ENCODE data around the gene PGR.

Gene PGR

GRCh38 chr11:101129203-101129943 lies at the start of gene PGR:
Gene PGR (minus strand): TSS chr11:101129813. CDS start chr11:101129070, 743 bp downstream.
- DNase-seq (ENCODE audit: low spot score): no peak

DNA sequence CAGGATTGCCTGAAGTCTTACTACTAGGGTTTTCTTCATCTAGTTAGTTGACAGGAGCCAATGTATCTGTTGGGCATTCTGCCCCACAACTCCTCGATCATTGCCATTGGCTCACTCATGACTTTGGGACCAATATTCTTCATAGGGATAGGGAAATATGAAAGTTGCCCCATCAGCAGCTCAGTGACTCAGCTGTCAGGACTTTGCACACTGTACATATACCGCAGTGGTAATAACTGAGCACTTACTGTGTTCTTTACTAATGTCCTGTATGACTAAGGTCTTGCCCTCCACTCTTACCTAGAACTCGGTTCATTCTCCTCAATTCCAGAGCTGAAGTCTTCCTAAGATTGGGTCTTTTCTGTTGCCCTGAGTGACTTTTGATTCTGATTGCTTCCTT lies 46.8 kb upstream of the PGR start:
- no peak for DNase-seq (ENCODE audit: low spot score)

GRCh38 chr11:101169944-101170343 lies 40.3 kb upstream of the PGR start:
- DNase-seq (ENCODE audit: low spot score): no peak

DNA sequence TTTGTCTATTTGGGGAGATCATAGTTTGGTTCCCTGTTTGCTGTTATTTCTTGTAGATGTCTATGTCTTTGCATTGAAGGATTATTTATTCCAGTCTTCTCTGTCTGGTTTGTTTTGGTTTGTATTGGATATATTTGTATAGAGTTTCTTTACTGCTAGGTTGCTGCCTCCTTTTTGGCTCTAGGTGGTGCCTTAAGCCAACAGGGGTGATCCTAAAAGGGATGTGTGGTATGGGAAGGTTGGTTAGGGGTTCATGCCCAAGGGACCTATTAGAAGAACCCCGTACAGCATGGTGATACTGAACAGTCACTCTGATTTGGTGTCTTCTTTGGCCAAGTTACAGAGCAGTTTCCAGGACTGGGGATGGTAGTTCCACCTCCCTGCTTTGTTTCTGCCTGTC lies 36.4 kb upstream of the PGR start:
- DNase-seq (ENCODE audit: low spot score): no peak

DNA sequence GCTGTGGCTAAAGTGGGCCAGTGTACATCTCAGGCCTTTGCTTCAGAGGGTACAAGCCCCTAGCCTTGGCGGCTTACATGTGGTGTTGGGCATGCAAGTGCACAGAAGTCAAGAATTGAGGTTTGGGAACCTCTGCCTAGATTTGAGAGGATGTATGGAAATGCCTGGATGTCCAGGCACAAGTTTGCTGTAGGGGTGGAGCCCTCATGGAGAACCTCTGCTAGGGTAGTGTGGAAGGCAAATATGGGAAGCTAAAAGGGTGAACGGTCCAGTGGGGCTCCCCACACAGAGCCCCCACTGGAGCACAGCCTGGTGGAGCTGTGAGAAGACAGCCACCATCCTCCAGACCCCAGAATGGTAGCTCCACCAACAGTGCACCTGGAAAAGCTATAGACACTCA lies 28.5 kb upstream of the PGR start:
- no peak for DNase-seq (ENCODE audit: low spot score)

DNA sequence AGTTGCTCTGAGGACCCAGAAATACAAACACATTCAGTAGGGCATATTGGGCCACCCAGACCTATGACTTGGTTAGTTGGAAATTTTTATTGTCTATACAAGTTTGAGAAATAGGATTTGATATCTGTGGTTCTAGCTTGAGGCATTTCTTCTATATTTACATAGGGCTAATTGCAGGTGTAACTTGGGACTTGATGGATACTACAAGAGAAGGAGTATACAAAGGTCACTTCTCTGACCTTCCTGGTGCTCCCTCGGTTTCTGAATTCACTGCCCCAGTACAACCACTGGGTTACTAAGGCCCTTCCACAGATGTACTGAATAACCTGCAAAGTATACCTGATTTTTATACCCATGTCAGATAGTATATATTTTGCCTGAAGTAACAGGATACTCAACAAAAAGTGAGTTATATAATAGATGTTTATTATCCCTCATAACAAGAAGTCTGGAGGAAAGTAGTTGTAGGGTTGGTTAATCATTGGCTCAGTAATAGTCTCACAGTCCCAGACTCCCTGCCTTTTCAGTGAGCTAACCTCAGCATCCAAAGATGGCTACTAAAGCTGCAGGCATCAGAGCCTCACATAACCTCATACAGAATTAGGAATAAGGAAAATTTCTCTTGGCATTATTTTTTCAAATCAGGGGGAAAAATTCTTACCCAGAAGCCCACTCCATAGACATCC lies 8.8 kb upstream of the PGR start:
- no peak for DNase-seq (ENCODE audit: low spot score)

GRCh38 chr11:101133190-101133589 lies 3.6 kb upstream of the PGR start:
- DNase-seq (ENCODE audit: low spot score): no peak

GRCh38 chr11:101128571-101129202 lies 926 bp downstream of the PGR start:
- DNase-seq (ENCODE audit: low spot score): no peak

DNA sequence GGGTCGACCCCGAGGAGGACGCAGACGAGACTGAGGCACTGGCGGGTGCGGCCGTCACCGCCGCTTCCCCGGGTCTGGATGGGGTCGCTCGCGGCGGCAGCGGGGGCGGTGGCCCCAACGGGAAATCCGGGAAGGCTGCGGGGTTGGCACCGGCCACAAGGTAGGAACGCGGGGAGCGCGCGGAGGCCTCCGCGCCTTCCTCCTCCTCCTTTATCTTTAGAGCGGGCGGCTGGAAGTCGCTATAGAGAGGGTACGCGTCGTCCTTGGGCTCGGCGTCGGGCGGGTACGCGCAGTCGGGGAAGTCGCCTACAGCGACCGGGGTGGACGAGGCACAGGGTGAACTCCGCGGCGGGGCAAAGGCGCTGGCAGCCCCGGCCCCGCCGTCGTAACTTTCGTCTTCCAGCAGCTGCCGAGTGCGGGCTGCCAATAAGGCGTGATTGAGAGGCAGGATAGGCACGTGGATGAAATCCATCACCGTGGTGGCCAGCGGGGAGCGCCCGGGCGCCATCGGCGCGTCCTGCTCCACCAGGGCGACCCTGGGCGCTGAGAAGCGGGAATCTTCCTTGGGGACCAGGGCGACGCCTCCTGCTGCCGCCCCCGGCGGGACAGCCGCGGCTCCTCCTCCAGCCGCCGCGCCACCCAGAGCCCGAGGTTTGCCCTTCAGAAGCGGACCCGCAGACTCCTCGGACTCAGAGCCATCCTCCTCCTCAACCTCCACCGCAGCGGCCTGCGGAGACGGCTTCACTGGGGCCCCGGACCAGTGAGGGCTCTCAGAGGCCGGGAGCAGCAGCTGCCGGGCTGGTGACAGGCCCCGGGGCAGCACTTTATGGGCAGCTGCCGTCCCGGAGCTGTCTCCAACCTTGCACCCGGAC lies 1.7 kb downstream of the PGR start:
- no peak for DNase-seq (ENCODE audit: low spot score)

DNA sequence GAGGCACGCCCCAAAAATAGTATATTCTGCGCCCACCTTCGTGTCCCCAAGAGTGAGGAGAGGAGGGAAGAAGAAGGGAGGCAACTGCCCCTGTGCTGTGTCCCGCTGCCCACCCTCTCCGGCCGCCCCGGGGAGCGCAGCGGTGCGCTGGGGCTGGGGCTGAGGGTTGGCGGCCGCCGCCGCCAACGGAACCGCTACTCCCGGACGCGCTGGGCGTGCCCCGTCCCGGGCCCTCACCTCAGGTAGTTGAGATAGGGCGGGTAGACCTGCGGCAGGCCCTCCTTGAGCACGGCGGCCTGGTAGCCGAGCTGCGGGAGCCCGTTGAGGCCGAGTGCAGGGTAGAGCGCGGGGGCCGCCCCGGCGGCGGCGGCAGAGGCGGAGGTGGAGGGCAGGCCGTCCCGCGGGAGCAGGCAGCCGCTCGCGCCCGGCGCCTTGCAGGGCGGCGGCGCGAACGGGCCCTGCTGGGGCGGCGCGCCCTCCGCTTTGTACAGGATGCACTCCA lies 2.4 kb downstream of the PGR start:
- DNase-seq (ENCODE audit: low spot score): peak; percentile 20

- DNase-seq (ENCODE audit: low spot score): no peak
Measured at GRCh38 chr11:101126551-101127196, 2.9 kb downstream of the PGR start.

DNA sequence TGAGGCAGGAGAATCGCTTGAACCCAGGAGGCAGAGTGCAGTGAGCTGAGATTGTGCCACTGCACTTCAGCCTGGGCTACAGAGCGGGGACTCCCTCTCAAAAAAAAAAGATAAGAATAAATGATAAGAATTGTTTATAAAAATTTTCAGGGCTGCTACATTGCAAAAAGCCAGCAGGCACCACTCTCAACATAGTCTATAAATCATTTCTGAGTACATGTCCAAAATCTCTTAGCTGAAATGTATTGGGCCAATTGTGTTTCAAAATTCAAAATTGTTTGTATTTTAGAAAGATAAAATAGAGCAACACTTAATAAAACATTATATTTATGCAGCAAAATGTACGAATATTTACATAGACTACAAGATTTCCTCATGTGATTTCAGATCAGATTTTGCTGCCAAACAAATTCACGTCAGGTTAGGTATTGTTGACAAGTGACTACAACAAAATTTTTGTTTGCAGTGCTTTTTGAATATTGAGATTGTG lies 13.9 kb downstream of the PGR start:
- DNase-seq (ENCODE audit: low spot score): no peak

DNA sequence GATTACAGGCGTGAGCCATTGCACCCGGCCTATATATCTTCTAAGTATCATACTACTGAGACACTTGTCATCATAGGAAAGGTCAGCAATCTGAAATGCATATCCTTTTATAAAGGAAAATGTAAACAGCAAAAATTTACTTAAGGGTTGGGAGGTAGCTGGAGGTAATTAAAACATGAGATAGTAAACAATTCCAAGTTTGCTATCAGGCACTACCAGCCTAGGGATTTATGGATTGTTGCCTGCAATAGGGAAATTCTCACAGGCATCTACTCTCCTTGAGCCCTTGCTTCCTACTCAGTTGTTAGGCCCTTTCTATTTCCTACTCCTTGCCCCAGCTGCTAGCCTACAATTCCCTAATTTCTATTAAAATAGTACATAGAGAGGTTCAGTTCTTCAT lies 16.1 kb downstream of the PGR start:
- no peak for DNase-seq (ENCODE audit: low spot score)

DNA sequence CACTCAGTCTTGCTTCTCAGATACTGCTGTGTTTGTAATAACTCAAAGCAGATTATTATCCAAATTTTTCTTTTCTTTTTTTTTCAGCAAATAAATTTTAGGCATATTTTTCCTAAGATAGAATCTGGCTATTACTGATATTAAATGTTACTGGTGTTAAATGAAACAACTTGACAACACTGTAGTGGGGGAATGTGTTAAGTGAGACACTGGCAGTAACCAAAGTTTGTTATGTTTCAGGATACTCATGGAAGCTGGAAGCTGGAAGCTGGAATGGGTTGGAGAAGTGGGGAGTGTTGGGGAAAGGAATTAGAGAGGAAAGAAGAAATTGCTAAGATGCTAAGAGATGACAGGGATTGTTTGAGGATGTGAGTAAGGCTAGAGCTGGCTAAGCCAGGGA lies 24.9 kb downstream of the PGR start:
- no peak for DNase-seq (ENCODE audit: low spot score)

- no peak for DNase-seq (ENCODE audit: low spot score)
Measured at GRCh38 chr11:101103433-101103832, 26.2 kb downstream of the PGR start.

DNA sequence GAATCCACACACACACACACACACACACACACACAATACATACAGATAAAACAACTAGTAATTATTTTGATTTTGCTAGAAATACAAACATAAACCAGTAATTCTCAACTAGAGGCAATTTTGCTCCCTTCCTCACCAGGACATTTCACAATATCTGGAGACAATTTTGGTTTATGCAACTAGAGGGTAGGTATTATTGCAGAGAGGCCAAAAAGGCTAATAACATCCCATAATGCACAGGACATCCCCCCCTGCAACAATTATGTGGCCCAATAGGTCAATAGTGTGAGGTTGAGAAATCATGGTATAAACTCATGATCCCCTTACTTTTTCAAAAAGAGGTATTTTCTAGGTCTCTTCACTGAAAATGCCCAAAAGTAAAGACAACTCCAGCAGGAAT lies 29.0 kb downstream of the PGR start:
- no peak for DNase-seq (ENCODE audit: low spot score)

DNA sequence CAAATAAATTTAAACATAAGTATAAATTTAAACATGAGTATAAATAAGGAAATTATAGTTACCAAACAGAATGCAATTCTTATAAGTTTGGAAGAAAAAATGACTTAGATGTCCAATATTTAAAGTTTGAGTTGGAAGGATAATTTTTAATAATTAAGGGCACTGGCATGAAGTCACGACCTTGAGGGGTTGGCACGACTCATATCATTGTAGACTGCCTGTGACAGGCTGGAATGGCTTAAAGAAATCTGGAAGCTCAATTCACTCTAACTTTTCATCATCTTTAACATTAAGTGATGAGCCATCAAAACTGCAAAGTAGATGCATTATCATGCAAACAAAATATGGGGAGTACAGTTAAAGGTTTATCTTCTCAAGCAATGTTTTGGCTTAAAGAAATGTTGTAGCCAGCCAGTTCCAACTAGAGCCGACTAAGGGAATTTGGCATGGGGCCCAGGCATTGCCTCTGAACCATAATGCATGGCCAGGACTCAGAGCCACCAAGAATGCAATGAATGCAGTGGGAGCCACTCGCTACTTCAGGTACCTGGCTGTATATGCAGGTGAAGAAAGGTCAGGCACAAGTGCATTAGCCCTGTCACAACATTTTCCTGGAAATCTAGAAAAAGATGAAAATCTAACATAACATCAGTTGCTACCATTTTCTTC lies 33.4 kb downstream of the PGR start:
- no peak for DNase-seq (ENCODE audit: low spot score)

GRCh38 chr11:101091781-101092180 lies 37.8 kb downstream of the PGR start:
- DNase-seq (ENCODE audit: low spot score): no peak

DNA sequence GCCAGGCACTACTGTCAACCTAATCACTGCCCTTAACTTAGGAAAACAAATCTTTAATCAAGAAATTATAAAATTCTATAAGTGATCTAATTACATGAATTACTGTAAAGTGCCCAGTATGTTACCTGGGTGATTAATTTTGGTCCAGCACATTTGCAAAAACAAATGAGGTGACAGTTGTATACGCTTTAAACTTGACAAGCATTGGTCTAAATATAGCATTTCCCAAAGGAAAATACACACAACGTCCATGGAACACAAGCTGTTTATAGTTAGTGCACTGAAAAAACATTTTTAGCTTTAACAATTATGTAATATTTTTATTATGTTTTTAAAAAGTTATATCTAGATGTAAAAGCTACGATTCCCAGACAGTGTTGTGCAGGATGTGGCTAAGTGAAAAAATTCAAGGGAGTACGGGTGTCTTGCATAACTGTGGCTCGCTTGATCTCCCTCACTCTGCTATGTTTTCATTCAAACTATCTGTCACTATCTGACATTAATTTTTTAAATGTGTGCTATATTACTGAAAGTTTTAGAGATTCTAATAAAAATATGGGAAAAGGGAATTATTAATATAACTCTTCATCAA lies 38.8 kb downstream of the PGR start:
- DNase-seq (ENCODE audit: low spot score): no peak

DNA sequence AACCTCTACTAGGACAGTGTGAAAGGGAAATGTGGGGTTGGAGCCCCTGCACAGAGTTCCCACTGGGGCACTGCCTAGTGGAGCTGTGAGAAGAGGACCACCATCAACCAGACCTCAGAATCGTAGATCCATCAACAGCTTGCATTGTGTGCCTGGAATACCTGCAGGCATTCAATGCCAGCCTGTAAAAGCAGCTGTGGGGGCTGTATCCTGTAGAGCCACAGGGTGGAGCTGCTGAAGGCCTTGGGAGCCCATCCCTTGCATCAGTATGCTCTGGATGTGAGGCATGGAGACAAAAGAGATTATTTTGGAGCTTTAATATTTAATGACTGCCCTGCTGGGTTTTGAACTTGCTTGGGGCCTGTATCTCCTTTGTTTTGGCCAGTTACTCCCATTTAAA lies 46.3 kb downstream of the PGR start:
- DNase-seq (ENCODE audit: low spot score): no peak

- DNase-seq (ENCODE audit: low spot score): no peak
Measured at GRCh38 chr11:101082813-101083212, 46.8 kb downstream of the PGR start.

All from HuH-7.5 (cell line).